HCT116 (cell line): ENCODE data around the gene PLEK. TPM values are rescaled to one million over a fixed set of nuclear protein-coding genes. Genes with fewer than 3 reads are reported as not detected.

ENCODE experiments used
- ATAC-seq: fragments of 200-7000 bp; cut with Tn5 transposase; 2 replicates; pipeline ENCODE4 v1.9.1; 2020; ENCODE audit warnings: mild to moderate bottlenecking, moderate library complexity
- BruUV-seq: library from RNA; stranded (reverse); fragments of 400-500 nt; replicated peaks from 2 replicates; lab custom pipeline; 2021; lab: Mats Ljungman, UMichigan
- CTCF ChIA-PET: fragments of 300-600 bp; sonication (Branson Sonifier 250); formaldehyde crosslinking; loops from one replicate; lab custom pipeline; 2021; ENCODE audit warnings: antibody characterized with exemption; lab: Charles Lee
- POLR2A ChIA-PET: fragments of 300-600, 350-600 bp; sonication (Branson Sonifier 250); formaldehyde crosslinking; loops from one replicate; lab custom pipeline; 2021; ENCODE audit warnings: antibody characterized with exemption; lab: Charles Lee
- RAD21 ChIA-PET, 2 experiments: fragments of 300-600 bp; sonication (Branson Sonifier 250); formaldehyde crosslinking; loops; one replicate each; lab custom pipeline; 2023; ENCODE audit warnings: low total read pairs in 2 of 2; ENCODE audit not compliant: uncharacterized antibody in 2 of 2, unreplicated experiment in 2 of 2, low non-redundant PET in 1 of 2; lab: Charles Lee
- DNase-seq: peaks from one replicate; pipeline ENCODE4 v3.0.0-alpha.2; 2010; ENCODE audit warnings: low read depth, low spot score
- H2AFZ ChIP-seq: fragments of 200-600 bp; shearing (Covaris generic), sonication (generic); 2 replicates; pipeline ENCODE4 v1.6.1; 2017; ENCODE audit warnings: low read depth, mixed run types, mixed read lengths, antibody characterized with exemption, low read length; ENCODE audit not compliant: poor library complexity, severe bottlenecking
- H3K27ac ChIP-seq: 2 replicates; pipeline ENCODE4 v1.5.1; 2012; ENCODE audit warnings: low read depth, low read length
- H3K27me3 ChIP-seq: fragments of 200-600 bp; sonication (generic); 2 replicates; pipeline ENCODE4 v1.6.1; 2016; ENCODE audit warnings: mixed run types, low read length, mixed read lengths; ENCODE audit not compliant: insufficient read depth
- H3K36me3 ChIP-seq, 2 experiments: fragments of 200-500 bp in 1 of 2; fragments of 200-600 bp in 1 of 2; sonication (Bioruptor generic) in 1 of 2; sonication (generic) in 1 of 2; 2 replicates each; pipeline versions ENCODE4 v1.5.1 to v1.6.1; 2014 to 2016; ENCODE audit warnings: low read length in 2 of 2, inconsistent platforms in 1 of 2, mixed read lengths in 1 of 2, mixed run types in 1 of 2; ENCODE audit not compliant: insufficient read depth in 2 of 2, control insufficient read depth in 1 of 2
- H3K4me1 ChIP-seq, 2 experiments: fragments of 200-600 bp in 1 of 2; sonication (generic) in 1 of 2; 2 replicates each; pipeline versions ENCODE4 v1.5.1 to v1.6.1; 2012 to 2017; ENCODE audit warnings: low read length in 2 of 2, inconsistent platforms in 1 of 2, mild to moderate bottlenecking in 1 of 2, mixed read lengths in 1 of 2, mixed run types in 1 of 2, moderate library complexity in 1 of 2; ENCODE audit not compliant: insufficient read depth in 2 of 2, control insufficient read depth in 1 of 2
- H3K4me2 ChIP-seq: fragments of 200-600 bp; sonication (generic); 2 replicates; pipeline ENCODE4 v1.6.1; 2017; ENCODE audit warnings: mixed run types, low read length, mixed read lengths
- H3K4me3 ChIP-seq, 2 experiments: fragments of 200-600 bp in 1 of 2; sonication (generic) in 1 of 2; replicated peaks in 1 of 2; 2 replicates each; pipeline ENCODE4 v1.5.1; 2011 to 2016; ENCODE audit warnings: low read length in 2 of 2, control low read depth in 1 of 2, low read depth in 1 of 2, mild to moderate bottlenecking in 1 of 2, mixed read lengths in 1 of 2, mixed run types in 1 of 2
- H3K79me2 ChIP-seq: fragments of 200-600 bp; sonication (generic); 2 replicates; pipeline ENCODE4 v1.6.1; 2017; ENCODE audit warnings: mild to moderate bottlenecking, mixed run types, low read length, moderate library complexity, mixed read lengths; ENCODE audit not compliant: insufficient read depth
- H3K9ac ChIP-seq: fragments of 200-600 bp; sonication (generic); 2 replicates; pipeline ENCODE4 v1.6.1; 2016; ENCODE audit warnings: low read length, mixed read lengths
- H3K9me2 ChIP-seq: fragments of 200-600 bp; sonication (generic), shearing (Covaris generic); 2 replicates; pipeline ENCODE4 v1.6.1; 2017; ENCODE audit warnings: mixed run types, mild to moderate bottlenecking, moderate library complexity; ENCODE audit not compliant: insufficient read depth
- H3K9me3 ChIP-seq, 2 experiments: fragments of 200-500 bp in 1 of 2; fragments of 200-600 bp in 1 of 2; sonication (Bioruptor generic) in 1 of 2; sonication (generic) in 1 of 2; 2 replicates each; pipeline ENCODE4 v1.6.1; 2014 to 2017; ENCODE audit warnings: low read length in 2 of 2, mixed read lengths in 2 of 2, inconsistent platforms in 1 of 2, low read depth in 1 of 2, mild to moderate bottlenecking in 1 of 2, mixed run types in 1 of 2, moderate library complexity in 1 of 2; ENCODE audit not compliant: control insufficient read depth in 1 of 2, insufficient read depth in 1 of 2
- H4K20me1 ChIP-seq: fragments of 200-600 bp; sonication (generic), shearing (Covaris generic); 2 replicates; pipeline ENCODE4 v1.6.1; 2017; ENCODE audit warnings: mixed run types, mild to moderate bottlenecking, moderate library complexity; ENCODE audit not compliant: insufficient read depth
- SIN3A ChIP-seq: IDR thresholded peaks from 2 replicates; pipeline ENCODE4 v1.6.1; 2012; ENCODE audit warnings: low read depth
- SP1 ChIP-seq: IDR thresholded peaks from 2 replicates; pipeline ENCODE4 v1.6.1; 2012; ENCODE audit warnings: low read depth
- intact Hi-C: fragments of 100-400 bp; cut with micrococcal nuclease; formaldehyde crosslinking; loops from 2 replicates; pipeline ENCODE4 v1.10.0; 2022
- total RNA-seq: library from RNA; stranded (reverse); gene quantifications from one replicate; pipeline ENCODE4 v1.2.1, GENCODE V29; 2021; ENCODE audit not compliant: unreplicated experiment
- TF ChIP-seq, protein P1 (sequence below), 3 experiments: fragments of 200-600 bp in 1 of 3; sonication (generic) in 1 of 3; IDR thresholded peaks in 2 of 3; conservative IDR thresholded peaks in 1 of 3; 2 replicates each; pipeline ENCODE4 v1.5.1; 2012 to 2017; ENCODE audit warnings: low read depth in 2 of 3, low read length in 2 of 3, antibody characterized with exemption in 1 of 3, borderline replicate concordance in 1 of 3, control low read depth in 1 of 3, mild to moderate bottlenecking in 1 of 3, mixed read lengths in 1 of 3, mixed run types in 1 of 3, moderate library complexity in 1 of 3; ENCODE audit not compliant: insufficient read depth in 1 of 3
- TF ChIP-seq, protein P2 (sequence below): IDR thresholded peaks from 2 replicates; pipeline ENCODE4 v1.6.1; 2011; ENCODE audit warnings: mild to moderate bottlenecking, low read length, moderate library complexity; ENCODE audit not compliant: insufficient replicate concordance; ENCODE audit errors: extremely low read depth

The PLEK gene
- total RNA-seq, 1 experiment from 2014 or later, result 0.22 TPM

DNA sequence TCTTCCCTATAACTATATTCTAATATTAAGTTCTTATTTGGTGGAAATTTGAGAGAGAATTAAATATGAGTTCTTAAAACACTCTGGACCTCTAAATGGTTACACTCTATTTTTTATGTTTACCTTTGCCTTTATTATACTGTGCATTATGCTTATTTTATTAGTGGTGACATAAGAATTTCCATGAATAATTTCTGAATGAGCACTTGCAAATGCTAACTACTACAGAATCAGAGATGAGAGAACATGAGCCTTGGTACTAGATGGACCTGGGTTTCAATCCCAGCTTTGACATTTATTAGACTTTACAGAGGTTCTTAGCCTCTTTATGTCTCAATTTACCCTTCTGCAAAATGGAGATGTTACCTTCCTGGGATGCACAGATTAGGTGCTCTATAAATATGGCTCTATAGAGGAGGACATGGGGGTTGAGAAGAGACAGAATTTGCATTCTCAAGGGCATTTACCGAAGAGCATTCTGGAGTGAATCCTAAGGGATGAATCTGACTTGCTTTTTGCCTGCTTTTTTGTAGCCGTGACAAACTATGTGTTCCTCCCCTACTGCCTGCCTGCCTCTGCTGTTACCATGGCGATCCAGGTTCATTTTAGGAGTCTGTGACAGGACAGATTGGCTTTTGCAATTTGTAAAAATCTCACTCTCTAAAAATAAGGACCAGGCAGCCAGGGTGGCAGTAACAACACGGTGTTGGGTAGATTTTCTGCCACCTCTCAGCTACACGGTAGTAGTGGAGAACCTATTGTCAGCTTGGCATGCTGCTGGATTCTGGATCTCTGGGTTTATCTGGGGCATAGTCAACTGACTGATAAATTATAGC, 24.6 kb upstream of the PLEK start:
- Histone ChIP-seq H3K4me3 (no peak overlapping the region), H3K79me2 (no peaks in the 10 kb centered on the region), H3K9me2 (no peaks in the 10 kb centered on the region), H3K4me2 (no peak overlapping the region), H3K4me1 (peaks cover 13 to 22% of the 10 kb centered on the region in 2 experiments; a peak in 3 of 4 replicates), H3K36me3 (no peaks in the 10 kb centered on the region)
- intact Hi-C loops, result no loop called here
- DNase-seq (no peak), ATAC-seq (no peak)
- CTCF ChIA-PET, result no interaction called here
- POLR2A ChIA-PET, result no interaction called here
- RAD21 ChIA-PET, result no interaction called here
- TF ChIP-seq, protein P1, sequence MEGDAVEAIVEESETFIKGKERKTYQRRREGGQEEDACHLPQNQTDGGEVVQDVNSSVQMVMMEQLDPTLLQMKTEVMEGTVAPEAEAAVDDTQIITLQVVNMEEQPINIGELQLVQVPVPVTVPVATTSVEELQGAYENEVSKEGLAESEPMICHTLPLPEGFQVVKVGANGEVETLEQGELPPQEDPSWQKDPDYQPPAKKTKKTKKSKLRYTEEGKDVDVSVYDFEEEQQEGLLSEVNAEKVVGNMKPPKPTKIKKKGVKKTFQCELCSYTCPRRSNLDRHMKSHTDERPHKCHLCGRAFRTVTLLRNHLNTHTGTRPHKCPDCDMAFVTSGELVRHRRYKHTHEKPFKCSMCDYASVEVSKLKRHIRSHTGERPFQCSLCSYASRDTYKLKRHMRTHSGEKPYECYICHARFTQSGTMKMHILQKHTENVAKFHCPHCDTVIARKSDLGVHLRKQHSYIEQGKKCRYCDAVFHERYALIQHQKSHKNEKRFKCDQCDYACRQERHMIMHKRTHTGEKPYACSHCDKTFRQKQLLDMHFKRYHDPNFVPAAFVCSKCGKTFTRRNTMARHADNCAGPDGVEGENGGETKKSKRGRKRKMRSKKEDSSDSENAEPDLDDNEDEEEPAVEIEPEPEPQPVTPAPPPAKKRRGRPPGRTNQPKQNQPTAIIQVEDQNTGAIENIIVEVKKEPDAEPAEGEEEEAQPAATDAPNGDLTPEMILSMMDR (IDR thresholded peaks at IDR 0.05 in 2 of 3, conservative IDR thresholded peaks at IDR 0.05 in 1 of 3; ENCODE audit: borderline replicate concordance in 1 of 3, insufficient read depth in 1 of 3, low read depth in 2 of 3, low read length in 2 of 3), result no peak
- TF ChIP-seq SIN3A (no peak), SP1 (no peak)
- TF ChIP-seq, protein P2, sequence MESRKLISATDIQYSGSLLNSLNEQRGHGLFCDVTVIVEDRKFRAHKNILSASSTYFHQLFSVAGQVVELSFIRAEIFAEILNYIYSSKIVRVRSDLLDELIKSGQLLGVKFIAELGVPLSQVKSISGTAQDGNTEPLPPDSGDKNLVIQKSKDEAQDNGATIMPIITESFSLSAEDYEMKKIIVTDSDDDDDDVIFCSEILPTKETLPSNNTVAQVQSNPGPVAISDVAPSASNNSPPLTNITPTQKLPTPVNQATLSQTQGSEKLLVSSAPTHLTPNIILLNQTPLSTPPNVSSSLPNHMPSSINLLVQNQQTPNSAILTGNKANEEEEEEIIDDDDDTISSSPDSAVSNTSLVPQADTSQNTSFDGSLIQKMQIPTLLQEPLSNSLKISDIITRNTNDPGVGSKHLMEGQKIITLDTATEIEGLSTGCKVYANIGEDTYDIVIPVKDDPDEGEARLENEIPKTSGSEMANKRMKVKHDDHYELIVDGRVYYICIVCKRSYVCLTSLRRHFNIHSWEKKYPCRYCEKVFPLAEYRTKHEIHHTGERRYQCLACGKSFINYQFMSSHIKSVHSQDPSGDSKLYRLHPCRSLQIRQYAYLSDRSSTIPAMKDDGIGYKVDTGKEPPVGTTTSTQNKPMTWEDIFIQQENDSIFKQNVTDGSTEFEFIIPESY, result no peak
- TF ChIP-seq, all 23 proteins: peak for 0
- Histone ChIP-seq H3K9me3 (no peaks in the 10 kb centered on the region), H2AFZ (no peak overlapping the region), H4K20me1 (no peaks in the 10 kb centered on the region), H3K9ac (no peak overlapping the region), H3K27ac (no peak overlapping the region), H3K27me3 (peaks cover 9% of the 10 kb centered on the region; the same call in 1 of the 2 replicates)
- BruUV-seq, result no TSS peak
